ENCODE measurements around the gene PIK3R1. TPM values are rescaled to one million over a fixed set of nuclear protein-coding genes. Genes with fewer than 3 reads are reported as not detected.

PIK3R1 gene
- total and polyA plus RNA-seq, 2 experiments from 2014 or later = 5.9 to 9.8 TPM

- peaks cover 2% of the 10 kb centered on the region for H3K27me3 Mint-ChIP-seq (ENCODE audit: insufficient read depth, low read depth, poor library complexity)
Measured at GRCh38 chr5:68224509-68225187, 9.1 kb downstream of the PIK3R1 start.

More at GRCh38 chr5:68224509-68225187, 9.1 kb downstream of the PIK3R1 start:
- no peak overlapping the region for H3K4me3 Mint-ChIP-seq
- no peak for DNase-seq (ENCODE audit: low spot score)
- no peak overlapping the region for H2AFZ ChIP-seq
- H3K4me2 ChIP-seq = no peak overlapping the region
- peaks cover 3% of the 10 kb centered on the region; the same call in 1 of the 3 replicates for H3K9me3 Mint-ChIP-seq
- TF ChIP-seq ETS1 (IDR thresholded peaks at IDR 0.05) = no peak
- TF ChIP-seq ZNF331 (CRISPR knock-in tag; IDR thresholded peaks at IDR 0.05; ENCODE audit: low read depth) = no peak
- TF ChIP-seq CREB1 (CRISPR knock-in tag; IDR thresholded peaks at IDR 0.05; ENCODE audit: low read depth) = no peak
- no peak for TF ChIP-seq CTCF (conservative IDR thresholded peaks at IDR 0.05; ENCODE audit: low read depth in 2 of 2)
- no peak for TF ChIP-seq EZH2phosphoT487 (IDR thresholded peaks at IDR 0.05; ENCODE audit: unreplicated experiment)
- no peak for TF ChIP-seq POLR2AphosphoS5 (IDR thresholded peaks at IDR 0.05; ENCODE audit: low read depth)
- no peak for TF ChIP-seq ZNF462 (CRISPR knock-in tag; IDR thresholded peaks at IDR 0.05)
- TF ChIP-seq STAT1 (IDR thresholded peaks at IDR 0.05; ENCODE audit: unreplicated experiment) = no peak
- TF ChIP-seq JUNB (IDR thresholded peaks at IDR 0.05; ENCODE audit: unreplicated experiment) = no peak
- no peak for TF ChIP-seq EZH2 (IDR thresholded peaks at IDR 0.05; ENCODE audit: low read depth, unreplicated experiment)
- no peak for TF ChIP-seq NANOG (IDR thresholded peaks at IDR 0.05; ENCODE audit: borderline replicate concordance)
- no peak for TF ChIP-seq REST (IDR thresholded peaks at IDR 0.05; ENCODE audit: unreplicated experiment)
- no peak for TF ChIP-seq ZNF114 (CRISPR knock-in tag; IDR thresholded peaks at IDR 0.05)
- no peak overlapping the region for H3K27ac Mint-ChIP-seq
- H3K27me3 ChIP-seq (ENCODE audit: insufficient read depth) = peaks cover 10% of the 10 kb centered on the region
- H3K36me3 ChIP-seq (ENCODE audit: insufficient read depth) = 0 out of 2 replicates have a peak, but pooled peaks cover 3% of the 10 kb centered on the region
- no peak overlapping the region for H3K4me3 ChIP-seq
- no peaks in the 10 kb centered on the region for H3K9me2 ChIP-seq (ENCODE audit: insufficient read depth)
- peaks cover 20% of the 10 kb centered on the region for H4K20me1 ChIP-seq (replicated peaks; ENCODE audit: insufficient read depth)
- H3K27ac ChIP-seq (ENCODE audit: low read depth) = no peak overlapping the region
- peaks cover 16% of the 10 kb centered on the region for H3K79me2 ChIP-seq (replicated peaks; ENCODE audit: insufficient read depth)
- no peaks in the 10 kb centered on the region for H3K4me1 ChIP-seq (ENCODE audit: insufficient read depth)
- H3K4me1 Mint-ChIP-seq = peaks cover 5% of the 10 kb centered on the region
- peaks cover 2% of the 10 kb centered on the region; the same call in 1 of the 3 replicates for H3K36me3 Mint-ChIP-seq (ENCODE audit: low read depth)
- ATAC-seq = no peak
- H3F3A ChIP-seq (replicated peaks; ENCODE audit: low read depth) = no peaks in the 10 kb centered on the region
